ENCODE data around the gene TPX2. TPM values are rescaled to one million over a fixed set of nuclear protein-coding genes. Genes with fewer than 3 reads are reported as not detected.
A peak's percentile ranks its signal among the peaks of the same experiment; 100 is the strongest.

TPX2 gene
- polyA plus RNA-seq, 1 of the 3 experiments (the other 2 are of a cell fraction) = 17.1 TPM

DNA sequence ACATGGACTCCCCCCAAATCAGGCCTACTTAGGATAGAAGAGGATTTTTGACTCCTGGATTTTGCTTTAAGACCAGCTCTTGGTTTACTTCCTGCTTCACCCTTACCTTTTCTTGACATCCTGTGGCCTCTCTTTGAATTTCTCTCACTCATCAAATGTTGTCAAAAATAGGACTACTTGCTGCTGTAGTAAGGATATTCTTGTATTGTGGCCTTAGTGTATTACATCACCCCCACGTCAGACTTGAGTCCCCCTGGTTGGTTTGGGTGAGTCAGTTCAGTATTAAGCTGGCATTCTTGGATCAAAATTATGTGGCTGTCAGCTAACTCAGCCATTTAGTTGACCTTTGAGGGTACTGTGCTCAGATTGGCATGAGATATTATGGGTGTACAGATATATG lies 1.1 kb downstream of the TPX2 start:
- Histone ChIP-seq H3K4me3 (ENCODE audit: low read depth in 2 of 2, low read length in 1 of 2) (peak overlapping the region; percentile 68 to 92), H3K27ac (ENCODE audit: low read depth in 2 of 2, low read length in 1 of 2) (peak overlapping the region in 1 of 2 experiments; percentile 86; a peak in 3 of 4 replicates), H2AFZ (ENCODE audit: low read depth) (peak overlapping the region; percentile 91; the same call in 1 of the 2 replicates), H3K4me2 (peak overlapping the region; percentile 87), H3K79me2 (ENCODE audit: insufficient read depth) (peaks cover 73% of the 10 kb centered on the region), H3K27me3 (ENCODE audit: insufficient read depth) (no peaks in the 10 kb centered on the region), H3K36me3 (replicated peaks in 1 of 2; ENCODE audit: control insufficient read depth in 1 of 2, insufficient read depth in 2 of 2, low read length in 1 of 2) (peaks cover 0 to 15% of the 10 kb centered on the region in 2 experiments), H3K9ac (peak overlapping the region; percentile 91), H3K4me1 (ENCODE audit: control insufficient read depth in 1 of 2, insufficient read depth in 2 of 2, low read depth in 1 of 2, low read length in 1 of 2) (peaks cover 3 to 8% of the 10 kb centered on the region in 2 experiments; a peak in 3 of 4 replicates), H3K9me2 (no peaks in the 10 kb centered on the region), H3K9me3 (no peaks in the 10 kb centered on the region), H3F3A (replicated peaks; ENCODE audit: insufficient read depth) (peaks cover 11% of the 10 kb centered on the region), H4K20me1 (ENCODE audit: insufficient read depth) (peaks cover 1% of the 10 kb centered on the region; the same call in 1 of the 2 replicates)
- TF ChIP-seq MEF2A (IDR thresholded peaks at IDR 0.05; ENCODE audit: borderline replicate concordance, low read depth) (no peak), EZH2phosphoT487 (IDR thresholded peaks at IDR 0.05; ENCODE audit: borderline replicate concordance, low read depth) (no peak), SMC3 (IDR thresholded peaks at IDR 0.05; ENCODE audit: low read depth, low read length) (no peak), NRF1 (IDR thresholded peaks at IDR 0.05; ENCODE audit: low read depth, low read length) (no peak), TCF12 (IDR thresholded peaks at IDR 0.05) (no peak), FOXJ3 (CRISPR knock-in tag; IDR thresholded peaks at IDR 0.05) (no peak), RXRA (IDR thresholded peaks at IDR 0.05; ENCODE audit: borderline replicate concordance, low read depth) (no peak), JUND (IDR thresholded peaks at IDR 0.05) (no peak), SIN3A (IDR thresholded peaks at IDR 0.05; ENCODE audit: borderline replicate concordance, low read depth, low read length) (no peak), EP300 (IDR thresholded peaks at IDR 0.05; ENCODE audit: borderline replicate concordance in 1 of 2, low read depth in 1 of 2, low read length in 1 of 2) (no peak), RAD21 (IDR thresholded peaks at IDR 0.05; ENCODE audit: low read length) (no peak), FOSL2 (IDR thresholded peaks at IDR 0.05; ENCODE audit: borderline replicate concordance, low read depth) (no peak), POLR2AphosphoS5 (IDR thresholded peaks at IDR 0.05; ENCODE audit: low read depth, low read length) (no peak)
- TF ChIP-seq, protein P1, sequence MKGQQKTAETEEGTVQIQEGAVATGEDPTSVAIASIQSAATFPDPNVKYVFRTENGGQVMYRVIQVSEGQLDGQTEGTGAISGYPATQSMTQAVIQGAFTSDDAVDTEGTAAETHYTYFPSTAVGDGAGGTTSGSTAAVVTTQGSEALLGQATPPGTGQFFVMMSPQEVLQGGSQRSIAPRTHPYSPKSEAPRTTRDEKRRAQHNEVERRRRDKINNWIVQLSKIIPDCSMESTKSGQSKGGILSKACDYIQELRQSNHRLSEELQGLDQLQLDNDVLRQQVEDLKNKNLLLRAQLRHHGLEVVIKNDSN (IDR thresholded peaks at IDR 0.05; ENCODE audit: borderline replicate concordance, low read depth) = no peak
- TF ChIP-seq, protein P2, sequence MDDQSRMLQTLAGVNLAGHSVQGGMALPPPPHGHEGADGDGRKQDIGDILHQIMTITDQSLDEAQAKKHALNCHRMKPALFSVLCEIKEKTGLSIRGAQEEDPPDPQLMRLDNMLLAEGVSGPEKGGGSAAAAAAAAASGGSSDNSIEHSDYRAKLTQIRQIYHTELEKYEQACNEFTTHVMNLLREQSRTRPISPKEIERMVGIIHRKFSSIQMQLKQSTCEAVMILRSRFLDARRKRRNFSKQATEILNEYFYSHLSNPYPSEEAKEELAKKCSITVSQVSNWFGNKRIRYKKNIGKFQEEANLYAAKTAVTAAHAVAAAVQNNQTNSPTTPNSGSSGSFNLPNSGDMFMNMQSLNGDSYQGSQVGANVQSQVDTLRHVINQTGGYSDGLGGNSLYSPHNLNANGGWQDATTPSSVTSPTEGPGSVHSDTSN (IDR thresholded peaks at IDR 0.05) = no peak
- peak; percentile 23 for DNase-seq
- ChIA-PET CTCF (interaction anchor here (1.4 to 4.1 kb wide), 3 partner anchors 16 to 182 kb away, joined by 3 to 35 read pairs (median 4); partner anchors contain the start of gene BCL2L1), POLR2A (interaction anchor here (1.2 kb wide), 1 partner anchor 135 kb away, joined by 3 read pairs; the partner anchor contains the start of gene ID1)
- WGBS (ENCODE audit: low lambda C conversion rate) = 0% methylated on average over 1 of the region's 1 CpG

DNA sequence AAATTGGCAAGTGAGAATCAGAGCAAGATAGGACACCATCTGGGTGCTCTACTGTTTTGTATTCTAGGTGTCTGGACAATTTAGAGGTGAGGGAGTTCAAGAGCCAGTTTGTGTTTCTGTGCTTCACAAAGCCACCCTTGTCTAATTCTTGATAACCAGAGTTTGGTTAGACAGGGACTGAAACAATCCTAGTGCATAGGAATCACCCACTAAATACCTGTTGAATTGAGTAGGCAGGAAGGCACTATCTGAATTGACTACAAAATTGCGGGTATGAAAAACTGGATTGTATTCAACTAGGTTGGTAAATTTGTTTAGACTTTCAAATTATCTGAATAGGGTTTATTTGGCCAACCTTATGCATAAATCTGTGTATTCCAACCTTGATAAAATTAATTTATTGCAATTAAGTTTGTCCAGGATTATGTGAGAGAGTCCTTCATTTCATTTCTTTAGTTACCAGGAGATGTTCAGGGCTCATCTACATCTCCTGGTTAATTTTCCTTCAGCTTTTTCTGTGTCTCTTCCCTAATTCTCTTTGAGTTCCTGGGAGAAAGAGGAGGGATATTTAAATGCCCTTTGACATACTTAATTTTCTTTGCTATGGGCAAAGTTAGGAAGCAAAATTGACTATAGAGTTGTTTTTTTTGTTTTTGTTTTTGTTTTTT lies 1.7 kb downstream of the TPX2 start:
- POLR2A ChIA-PET = interaction anchor here (1.2 kb wide), 1 partner anchor 136 kb away, joined by 3 read pairs; the partner anchor contains the start of gene ID1
- Histone ChIP-seq H3K4me3 (ENCODE audit: low read depth in 2 of 2, low read length in 1 of 2) (peak overlapping the region; percentile 68 to 92), H3K4me2 (peak overlapping the region; percentile 87), H3K27me3 (ENCODE audit: insufficient read depth) (no peaks in the 10 kb centered on the region), H3K79me2 (ENCODE audit: insufficient read depth) (peaks cover 79% of the 10 kb centered on the region), H3K36me3 (replicated peaks in 1 of 2; ENCODE audit: control insufficient read depth in 1 of 2, insufficient read depth in 2 of 2, low read length in 1 of 2) (peaks cover 0 to 17% of the 10 kb centered on the region in 2 experiments), H4K20me1 (ENCODE audit: insufficient read depth) (peaks cover 4% of the 10 kb centered on the region; the same call in 1 of the 2 replicates), H3K4me1 (ENCODE audit: control insufficient read depth in 1 of 2, insufficient read depth in 2 of 2, low read depth in 1 of 2, low read length in 1 of 2) (peaks cover 3 to 10% of the 10 kb centered on the region in 2 experiments; a peak in 3 of 4 replicates), H2AFZ (ENCODE audit: low read depth) (peak overlapping the region; percentile 91; the same call in 1 of the 2 replicates), H3K9me3 (no peaks in the 10 kb centered on the region), H3F3A (replicated peaks; ENCODE audit: insufficient read depth) (peaks cover 12% of the 10 kb centered on the region), H3K9me2 (no peaks in the 10 kb centered on the region), H3K9ac (peak overlapping the region; percentile 91; the same call in 1 of the 2 replicates), H3K27ac (ENCODE audit: low read depth in 2 of 2, low read length in 1 of 2) (peak overlapping the region in 1 of 2 experiments; percentile 86; a peak in 2 of 4 replicates)
- no peak for DNase-seq
- 60% methylated on average over 1 of the region's 1 CpG for WGBS (ENCODE audit: low lambda C conversion rate)
- TF ChIP-seq, protein P3, sequence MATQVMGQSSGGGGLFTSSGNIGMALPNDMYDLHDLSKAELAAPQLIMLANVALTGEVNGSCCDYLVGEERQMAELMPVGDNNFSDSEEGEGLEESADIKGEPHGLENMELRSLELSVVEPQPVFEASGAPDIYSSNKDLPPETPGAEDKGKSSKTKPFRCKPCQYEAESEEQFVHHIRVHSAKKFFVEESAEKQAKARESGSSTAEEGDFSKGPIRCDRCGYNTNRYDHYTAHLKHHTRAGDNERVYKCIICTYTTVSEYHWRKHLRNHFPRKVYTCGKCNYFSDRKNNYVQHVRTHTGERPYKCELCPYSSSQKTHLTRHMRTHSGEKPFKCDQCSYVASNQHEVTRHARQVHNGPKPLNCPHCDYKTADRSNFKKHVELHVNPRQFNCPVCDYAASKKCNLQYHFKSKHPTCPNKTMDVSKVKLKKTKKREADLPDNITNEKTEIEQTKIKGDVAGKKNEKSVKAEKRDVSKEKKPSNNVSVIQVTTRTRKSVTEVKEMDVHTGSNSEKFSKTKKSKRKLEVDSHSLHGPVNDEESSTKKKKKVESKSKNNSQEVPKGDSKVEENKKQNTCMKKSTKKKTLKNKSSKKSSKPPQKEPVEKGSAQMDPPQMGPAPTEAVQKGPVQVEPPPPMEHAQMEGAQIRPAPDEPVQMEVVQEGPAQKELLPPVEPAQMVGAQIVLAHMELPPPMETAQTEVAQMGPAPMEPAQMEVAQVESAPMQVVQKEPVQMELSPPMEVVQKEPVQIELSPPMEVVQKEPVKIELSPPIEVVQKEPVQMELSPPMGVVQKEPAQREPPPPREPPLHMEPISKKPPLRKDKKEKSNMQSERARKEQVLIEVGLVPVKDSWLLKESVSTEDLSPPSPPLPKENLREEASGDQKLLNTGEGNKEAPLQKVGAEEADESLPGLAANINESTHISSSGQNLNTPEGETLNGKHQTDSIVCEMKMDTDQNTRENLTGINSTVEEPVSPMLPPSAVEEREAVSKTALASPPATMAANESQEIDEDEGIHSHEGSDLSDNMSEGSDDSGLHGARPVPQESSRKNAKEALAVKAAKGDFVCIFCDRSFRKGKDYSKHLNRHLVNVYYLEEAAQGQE (IDR thresholded peaks at IDR 0.05; ENCODE audit: low read depth, low read length) = no peak
- TF ChIP-seq FOSL2 (IDR thresholded peaks at IDR 0.05; ENCODE audit: borderline replicate concordance, low read depth) = no peak
- no peak for TF ChIP-seq MEF2A (IDR thresholded peaks at IDR 0.05; ENCODE audit: borderline replicate concordance, low read depth)
- CTCF ChIA-PET = interaction anchor here (1.5 to 4.1 kb wide), 2 partner anchors 17 to 128 kb away, joined by 4 to 35 read pairs; partner anchors contain the start of gene BCL2L1
